PC-3 (cell line): ENCODE measurements around the gene AVP. TPM values are rescaled to one million over a fixed set of nuclear protein-coding genes. Genes with fewer than 3 reads are reported as not detected.

ENCODE experiments used
- ATAC-seq: fragments of 200-7000 bp; cut with Tn5 transposase; 2 replicates; pipeline ENCODE4 v1.9.1; 2020; ENCODE audit warnings: mild to moderate bottlenecking, moderate library complexity
- BruUV-seq: library from RNA; stranded (reverse); fragments of 400-500 nt; replicated peaks from 2 replicates; lab custom pipeline; 2021; lab: Mats Ljungman, UMichigan
- CTCF ChIA-PET: fragments of 300-600 bp; sonication (Branson Sonifier 250); formaldehyde crosslinking; loops from one replicate; lab custom pipeline; 2022; ENCODE audit warnings: antibody characterized with exemption; lab: Charles Lee
- POLR2A ChIA-PET: fragments of 300-600 bp; sonication (Branson Sonifier 250); formaldehyde crosslinking; loops from one replicate; lab custom pipeline; 2022; ENCODE audit warnings: antibody characterized with exemption; ENCODE audit not compliant: unreplicated experiment; lab: Charles Lee
- DNase-seq: peaks from one replicate; pipeline ENCODE4 v3.0.0-alpha.2; 2015
- H2AFZ ChIP-seq: fragments of 300-600 bp; sonication (generic); 2 replicates; pipeline ENCODE4 v1.6.0; 2016; ENCODE audit warnings: antibody characterized with exemption, low read length
- H3F3A ChIP-seq: fragments of 300-600 bp; sonication (generic); one replicate; pipeline ENCODE4 v1.6.0; 2017; ENCODE audit warnings: antibody characterized with exemption, low read length, control low read depth, mild to moderate bottlenecking; ENCODE audit not compliant: unreplicated experiment
- H3K27ac ChIP-seq: fragments of 300-600 bp; sonication (generic); 2 replicates; pipeline ENCODE4 v1.5.1; 2016; ENCODE audit warnings: mild to moderate bottlenecking, low read length
- H3K27me3 ChIP-seq: fragments of 300-600 bp; sonication (generic); 2 replicates; pipeline ENCODE4 v1.6.1; 2016; ENCODE audit warnings: low read length, mixed read lengths
- H3K36me3 ChIP-seq: fragments of 300-600 bp; sonication (generic); 2 replicates; pipeline ENCODE4 v1.6.1; 2016; ENCODE audit warnings: low read depth, mixed run types, low read length, mixed read lengths
- H3K4me1 ChIP-seq: fragments of 300-600 bp; sonication (generic); 2 replicates; pipeline ENCODE4 v1.5.1; 2016; ENCODE audit warnings: low read length; ENCODE audit not compliant: insufficient read depth
- H3K4me2 ChIP-seq: fragments of 300-600 bp; sonication (generic); 2 replicates; pipeline ENCODE4 v1.6.0; 2016; ENCODE audit warnings: low read length
- H3K4me3 ChIP-seq: fragments of 300-600 bp; sonication (generic); 2 replicates; pipeline ENCODE4 v1.5.1; 2016; ENCODE audit warnings: mild to moderate bottlenecking, low read length, mixed read lengths
- H3K79me2 ChIP-seq: fragments of 300-600 bp; sonication (generic); 2 replicates; pipeline ENCODE4 v1.6.1; 2017; ENCODE audit warnings: low read length, mixed read lengths
- H3K9ac ChIP-seq: fragments of 300-600 bp; sonication (generic); 2 replicates; pipeline ENCODE4 v1.6.0; 2016; ENCODE audit warnings: mild to moderate bottlenecking, low read length
- H3K9me2 ChIP-seq: fragments of 300-600 bp; sonication (generic); replicated peaks from 2 replicates; pipeline ENCODE4 v1.6.1; 2016; ENCODE audit warnings: mixed run types, low read length, mixed read lengths
- H3K9me3 ChIP-seq: fragments of 300-600 bp; sonication (generic); 2 replicates; pipeline ENCODE4 v1.6.1; 2016; ENCODE audit warnings: low read length, mixed read lengths
- H4K20me1 ChIP-seq: fragments of 300-600 bp; sonication (generic); 2 replicates; pipeline ENCODE4 v1.6.1; 2016; ENCODE audit warnings: low read length, mixed read lengths
- EZH2 ChIP-seq: fragments of 300-600 bp; sonication (generic); IDR thresholded peaks from one replicate; pipeline ENCODE4 v1.6.1; 2017; ENCODE audit warnings: antibody characterized with exemption, mild to moderate bottlenecking, low read length; ENCODE audit not compliant: unreplicated experiment
- EZH2phosphoT487 ChIP-seq: fragments of 300-600 bp; sonication (generic); IDR thresholded peaks from 2 replicates; pipeline ENCODE4 v1.6.1; 2018; ENCODE audit warnings: mild to moderate bottlenecking, antibody characterized with exemption, low read length, borderline replicate concordance
- intact Hi-C: fragments of 100-400 bp; cut with micrococcal nuclease; formaldehyde crosslinking; loops from 2 replicates; pipeline ENCODE4 v1.9.0; 2023
- total RNA-seq: library from RNA; depleted of rRNA; stranded (reverse); fragments of >200 nt; gene quantifications from 2 replicates; pipeline ENCODE4 v1.2.3, GENCODE V29; 2014
- TF ChIP-seq, protein P1 (sequence below): fragments of 300-600 bp; sonication (generic); conservative IDR thresholded peaks from 2 replicates; pipeline ENCODE4 v1.5.1; 2017; ENCODE audit warnings: antibody characterized with exemption, low read depth, mild to moderate bottlenecking, low read length

The AVP gene
- total RNA-seq, 1 experiment from 2014 or later: not detected

- no peak overlapping the region for H3K4me2 ChIP-seq
- no peaks in the 10 kb centered on the region for H3K9me2 ChIP-seq
- no peak for DNase-seq
- H3K4me1 ChIP-seq: no peaks in the 10 kb centered on the region
- ATAC-seq: no peak
- no peaks in the 10 kb centered on the region for H3K9me3 ChIP-seq
- CTCF ChIA-PET: no interaction called here
- no peak overlapping the region for H3K9ac ChIP-seq
- intact Hi-C loops: no loop called here
- POLR2A ChIA-PET: no interaction called here
- no peak overlapping the region for H3K4me3 ChIP-seq
- no peaks in the 10 kb centered on the region for H3K79me2 ChIP-seq
- H3K36me3 ChIP-seq: no peaks in the 10 kb centered on the region
- H3K27me3 ChIP-seq: peaks cover 20% of the 10 kb centered on the region
- no peaks in the 10 kb centered on the region for H4K20me1 ChIP-seq
- no TSS peak for BruUV-seq
- H3K27ac ChIP-seq: no peak overlapping the region
- TF ChIP-seq, protein P1, sequence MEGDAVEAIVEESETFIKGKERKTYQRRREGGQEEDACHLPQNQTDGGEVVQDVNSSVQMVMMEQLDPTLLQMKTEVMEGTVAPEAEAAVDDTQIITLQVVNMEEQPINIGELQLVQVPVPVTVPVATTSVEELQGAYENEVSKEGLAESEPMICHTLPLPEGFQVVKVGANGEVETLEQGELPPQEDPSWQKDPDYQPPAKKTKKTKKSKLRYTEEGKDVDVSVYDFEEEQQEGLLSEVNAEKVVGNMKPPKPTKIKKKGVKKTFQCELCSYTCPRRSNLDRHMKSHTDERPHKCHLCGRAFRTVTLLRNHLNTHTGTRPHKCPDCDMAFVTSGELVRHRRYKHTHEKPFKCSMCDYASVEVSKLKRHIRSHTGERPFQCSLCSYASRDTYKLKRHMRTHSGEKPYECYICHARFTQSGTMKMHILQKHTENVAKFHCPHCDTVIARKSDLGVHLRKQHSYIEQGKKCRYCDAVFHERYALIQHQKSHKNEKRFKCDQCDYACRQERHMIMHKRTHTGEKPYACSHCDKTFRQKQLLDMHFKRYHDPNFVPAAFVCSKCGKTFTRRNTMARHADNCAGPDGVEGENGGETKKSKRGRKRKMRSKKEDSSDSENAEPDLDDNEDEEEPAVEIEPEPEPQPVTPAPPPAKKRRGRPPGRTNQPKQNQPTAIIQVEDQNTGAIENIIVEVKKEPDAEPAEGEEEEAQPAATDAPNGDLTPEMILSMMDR: no peak
- TF ChIP-seq EZH2phosphoT487 (no peak), EZH2 (no peak)
- no peak overlapping the region for H2AFZ ChIP-seq
- H3F3A ChIP-seq: no peaks in the 10 kb centered on the region
These were observed 1.3 kb downstream of the AVP start for GRCh38 chr20:3082955-3083952.

GRCh38 chr20:3082306-3082951 is 2.1 kb downstream of the AVP start:
- no peaks in the 10 kb centered on the region for H3F3A ChIP-seq
- DNase-seq: no peak
- peak; percentile 25; the same call in 1 of the 2 replicates for ATAC-seq
- no peaks in the 10 kb centered on the region for H3K79me2 ChIP-seq
- H3K27me3 ChIP-seq: peaks cover 20% of the 10 kb centered on the region
- no TSS peak for BruUV-seq
- intact Hi-C loops: no loop called here
- no peaks in the 10 kb centered on the region for H3K9me2 ChIP-seq
- no peaks in the 10 kb centered on the region for H4K20me1 ChIP-seq
- no peak overlapping the region for H3K4me3 ChIP-seq
- no peaks in the 10 kb centered on the region for H3K4me1 ChIP-seq
- ChIA-PET CTCF (no interaction called here), POLR2A (no interaction called here)
- no peak overlapping the region for H2AFZ ChIP-seq
- no peak overlapping the region for H3K9ac ChIP-seq
- TF ChIP-seq, protein P1: no peak
- TF ChIP-seq EZH2: no peak
- TF ChIP-seq EZH2phosphoT487: no peak; the same call in 1 of the 2 replicates
- no peak overlapping the region for H3K4me2 ChIP-seq
- H3K27ac ChIP-seq: no peak overlapping the region
- H3K9me3 ChIP-seq: no peaks in the 10 kb centered on the region
- H3K36me3 ChIP-seq: no peaks in the 10 kb centered on the region
